Adrenal gland (tissue), 5 donors: Measurements from ENCODE around the gene DYRK3.

Experiments used
- POLR2A ChIP-seq, 2 donors: fragments of 450-650 bp; IDR thresholded peaks; one replicate each; pipeline ENCODE4 v1.6.1; 2017; ENCODE audit warnings: antibody characterized with exemption in 2 of 2, mild to moderate bottlenecking in 2 of 2, moderate library complexity in 1 of 2
- TF ChIP-seq, protein P1 (sequence below), 6 experiments: fragments of 450-650 bp in 4 of 6; fragments of 200-600 bp in 2 of 6; sonication (generic) in 1 of 6; IDR thresholded peaks; 1 replicate in 5 of 6; 2 replicates in 1 of 6; pipeline versions ENCODE4 v1.5.1 to v1.8.0; 2016 to 2021; ENCODE audit warnings: antibody characterized with exemption in 6 of 6, mild to moderate bottlenecking in 2 of 6, moderate library complexity in 1 of 6
- donor health status: DM: no; HTN: no; CAD: no.

DNA sequence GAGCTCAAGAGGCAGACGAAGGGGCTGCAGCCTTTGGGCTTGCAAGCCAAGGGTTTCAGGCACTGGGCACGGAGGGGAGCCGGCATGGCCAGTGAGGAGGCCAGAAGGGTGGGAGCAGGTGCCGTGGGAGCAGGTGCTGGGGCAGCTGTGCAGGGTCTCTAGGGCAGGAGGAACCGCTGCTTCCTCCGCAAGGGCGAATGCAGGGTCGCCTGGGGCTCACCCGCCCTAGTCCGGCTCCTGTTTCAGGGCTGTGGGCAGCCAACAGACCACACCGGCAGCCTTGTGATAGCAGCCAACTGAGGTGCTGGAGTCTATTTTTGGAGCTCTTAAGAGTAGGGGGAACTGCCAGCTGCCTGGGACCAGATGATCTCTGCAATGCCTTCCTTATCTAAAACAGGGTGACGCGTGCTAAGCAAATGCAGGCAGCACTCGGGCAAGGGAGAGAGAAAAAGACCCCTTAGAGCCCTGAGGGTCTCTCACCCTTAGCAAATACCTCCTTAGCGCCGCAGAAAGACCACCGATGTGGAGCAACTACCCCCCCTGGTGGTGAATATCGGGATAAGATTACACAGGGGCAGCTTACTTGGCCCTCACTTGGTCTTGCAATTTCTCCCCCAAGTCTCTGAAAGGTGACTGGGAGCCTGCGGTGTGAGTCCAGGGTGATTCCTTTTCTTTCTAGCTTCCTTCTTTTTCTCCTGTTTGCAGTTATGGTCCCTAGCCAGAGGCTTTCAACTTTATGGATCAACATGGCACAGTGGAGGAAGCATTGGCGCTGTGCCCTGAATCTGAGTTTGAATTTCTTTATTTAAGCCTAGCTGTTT, 28.7 kb downstream of the DYRK3 start:
- TF ChIP-seq, protein P1, sequence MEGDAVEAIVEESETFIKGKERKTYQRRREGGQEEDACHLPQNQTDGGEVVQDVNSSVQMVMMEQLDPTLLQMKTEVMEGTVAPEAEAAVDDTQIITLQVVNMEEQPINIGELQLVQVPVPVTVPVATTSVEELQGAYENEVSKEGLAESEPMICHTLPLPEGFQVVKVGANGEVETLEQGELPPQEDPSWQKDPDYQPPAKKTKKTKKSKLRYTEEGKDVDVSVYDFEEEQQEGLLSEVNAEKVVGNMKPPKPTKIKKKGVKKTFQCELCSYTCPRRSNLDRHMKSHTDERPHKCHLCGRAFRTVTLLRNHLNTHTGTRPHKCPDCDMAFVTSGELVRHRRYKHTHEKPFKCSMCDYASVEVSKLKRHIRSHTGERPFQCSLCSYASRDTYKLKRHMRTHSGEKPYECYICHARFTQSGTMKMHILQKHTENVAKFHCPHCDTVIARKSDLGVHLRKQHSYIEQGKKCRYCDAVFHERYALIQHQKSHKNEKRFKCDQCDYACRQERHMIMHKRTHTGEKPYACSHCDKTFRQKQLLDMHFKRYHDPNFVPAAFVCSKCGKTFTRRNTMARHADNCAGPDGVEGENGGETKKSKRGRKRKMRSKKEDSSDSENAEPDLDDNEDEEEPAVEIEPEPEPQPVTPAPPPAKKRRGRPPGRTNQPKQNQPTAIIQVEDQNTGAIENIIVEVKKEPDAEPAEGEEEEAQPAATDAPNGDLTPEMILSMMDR (IDR thresholded peaks at IDR 0.05) = peak; percentile 80 to 92 (median 88)
- no peak for TF ChIP-seq POLR2A (IDR thresholded peaks at IDR 0.05)
